ENCODE results near the gene OR3A3.

OR3A3 gene

DNA sequence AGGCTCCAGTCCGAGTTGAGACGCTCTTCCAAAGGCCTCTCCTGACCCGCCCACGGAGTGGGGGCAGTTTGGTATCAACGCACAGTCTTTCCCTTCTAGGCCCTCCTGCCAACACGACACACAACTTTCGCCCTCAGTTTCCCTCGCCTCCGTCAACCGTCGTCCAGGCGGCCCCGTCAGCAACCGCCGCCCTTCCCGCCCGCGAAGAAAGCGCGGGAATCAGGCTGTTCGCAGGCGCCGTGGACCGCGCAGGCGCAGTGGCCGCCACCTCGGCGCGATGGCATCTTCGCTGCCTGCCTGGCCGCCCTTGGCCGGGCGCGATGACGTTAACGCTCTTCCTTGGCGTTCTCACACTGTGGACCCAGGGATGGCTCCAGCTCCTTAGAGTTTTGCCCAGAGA, 60.4 kb downstream of the OR3A3 start, which contains the start of gene SPATA22:
SPATA22 (minus strand) TSS at position 221 of the 400 bp plus-strand sequence. CDS start 2,494 bp downstream, outside the sequence.
- TF ChIP-seq, protein P1, sequence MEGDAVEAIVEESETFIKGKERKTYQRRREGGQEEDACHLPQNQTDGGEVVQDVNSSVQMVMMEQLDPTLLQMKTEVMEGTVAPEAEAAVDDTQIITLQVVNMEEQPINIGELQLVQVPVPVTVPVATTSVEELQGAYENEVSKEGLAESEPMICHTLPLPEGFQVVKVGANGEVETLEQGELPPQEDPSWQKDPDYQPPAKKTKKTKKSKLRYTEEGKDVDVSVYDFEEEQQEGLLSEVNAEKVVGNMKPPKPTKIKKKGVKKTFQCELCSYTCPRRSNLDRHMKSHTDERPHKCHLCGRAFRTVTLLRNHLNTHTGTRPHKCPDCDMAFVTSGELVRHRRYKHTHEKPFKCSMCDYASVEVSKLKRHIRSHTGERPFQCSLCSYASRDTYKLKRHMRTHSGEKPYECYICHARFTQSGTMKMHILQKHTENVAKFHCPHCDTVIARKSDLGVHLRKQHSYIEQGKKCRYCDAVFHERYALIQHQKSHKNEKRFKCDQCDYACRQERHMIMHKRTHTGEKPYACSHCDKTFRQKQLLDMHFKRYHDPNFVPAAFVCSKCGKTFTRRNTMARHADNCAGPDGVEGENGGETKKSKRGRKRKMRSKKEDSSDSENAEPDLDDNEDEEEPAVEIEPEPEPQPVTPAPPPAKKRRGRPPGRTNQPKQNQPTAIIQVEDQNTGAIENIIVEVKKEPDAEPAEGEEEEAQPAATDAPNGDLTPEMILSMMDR (conservative IDR thresholded peaks at IDR 0.05; ENCODE audit: low read depth): no peak
- H3K27ac ChIP-seq: no peak within 1 kb of the TSS
- POLR2A ChIA-PET (ENCODE audit: low non-redundant PET): no interaction called here
- no peak for DNase-seq (ENCODE audit: low spot score)
- CTCF ChIA-PET: no interaction called here

DNA sequence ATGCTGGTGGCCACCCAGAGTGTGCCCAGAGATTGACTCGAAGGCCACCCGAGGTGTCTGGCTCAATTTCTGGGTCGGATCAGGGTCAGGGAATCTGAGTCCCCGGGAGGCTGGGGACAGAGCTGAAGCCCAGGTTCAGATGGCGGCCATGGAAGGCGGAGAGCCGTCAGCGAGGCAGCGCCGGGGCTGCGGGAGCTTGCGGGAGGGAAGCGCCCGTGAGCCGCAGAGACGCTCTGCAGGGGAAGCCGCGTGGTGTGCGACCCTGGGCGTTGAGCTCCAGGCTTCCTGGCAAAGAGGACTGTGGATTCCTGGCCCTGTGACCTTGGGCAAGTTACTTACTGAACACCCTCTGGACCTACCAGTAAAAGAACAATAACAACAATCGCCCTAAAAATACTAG, 61.0 kb downstream of the OR3A3 start:
- POLR2A ChIA-PET (ENCODE audit: low non-redundant PET): no interaction called here
- CTCF ChIA-PET: no interaction called here
- H3K27ac ChIP-seq: no peak overlapping the region
- TF ChIP-seq, protein P1 (conservative IDR thresholded peaks at IDR 0.05; ENCODE audit: low read depth): no peak
- no peak for DNase-seq (ENCODE audit: low spot score)

Data from RWPE1 (cell line).